ENCODE measurements around the gene CNTNAP1.

Gene CNTNAP1

GRCh38 chr17:42679492-42680330, 2.6 kb upstream of the CNTNAP1 start:
- DNase-seq (ENCODE audit: low read depth) = peak; percentile 93
- peak; percentile 94 for TF ChIP-seq CTCF (IDR thresholded peaks at IDR 0.05; ENCODE audit: insufficient read depth, low read depth, low read length, missing control alignments)
- H3K4me3 ChIP-seq (ENCODE audit: low read depth, low read length) = peak overlapping the region; percentile 83

- no peak for TF ChIP-seq CTCF (IDR thresholded peaks at IDR 0.05; ENCODE audit: insufficient read depth, low read depth, low read length, missing control alignments)
- peak overlapping the region; percentile 83 for H3K4me3 ChIP-seq (ENCODE audit: low read depth, low read length)
- peak; percentile 69 for DNase-seq (ENCODE audit: low read depth)
Measured at GRCh38 chr17:42680331-42680808, 2.0 kb upstream of the CNTNAP1 start.

- TF ChIP-seq CTCF (IDR thresholded peaks at IDR 0.05; ENCODE audit: insufficient read depth, low read depth, low read length, missing control alignments) = no peak
- peak; percentile 56 for DNase-seq (ENCODE audit: low read depth)
- peak overlapping the region; percentile 83 for H3K4me3 ChIP-seq (ENCODE audit: low read depth, low read length)
Measured at GRCh38 chr17:42682722-42683403, 532 bp downstream of the CNTNAP1 start.

GRCh38 chr17:42683407-42684034, 1.2 kb downstream of the CNTNAP1 start:
- DNase-seq (ENCODE audit: low read depth) = peak; percentile 47
- TF ChIP-seq CTCF (IDR thresholded peaks at IDR 0.05; ENCODE audit: insufficient read depth, low read depth, low read length, missing control alignments) = no peak
- H3K4me3 ChIP-seq (ENCODE audit: low read depth, low read length) = peak overlapping the region; percentile 83

GRCh38 chr17:42684929-42685556, 2.7 kb downstream of the CNTNAP1 start:
- TF ChIP-seq CTCF (IDR thresholded peaks at IDR 0.05; ENCODE audit: insufficient read depth, low read depth, low read length, missing control alignments) = no peak
- no peak overlapping the region for H3K4me3 ChIP-seq (ENCODE audit: low read depth, low read length)
- no peak for DNase-seq (ENCODE audit: low read depth)

GRCh38 chr17:42685831-42686230, 3.5 kb downstream of the CNTNAP1 start:
- TF ChIP-seq CTCF (IDR thresholded peaks at IDR 0.05; ENCODE audit: insufficient read depth, low read depth, low read length, missing control alignments) = no peak
- no peak for DNase-seq (ENCODE audit: low read depth)
- H3K4me3 ChIP-seq (ENCODE audit: low read depth, low read length) = no peak overlapping the region

Data from GM12865 (cell line).